Posterior cingulate gyrus (tissue), 11 donors: ENCODE measurements around the gene EPB41.

Experiments
- DNase-seq, 10 donors: peaks; one replicate each; pipeline versions ENCODE4 v3.0.0 to v3.0.0-alpha.2; 2020 to 2021; ENCODE audit warnings: mixed read lengths in 3 of 10
- intact Hi-C: fragments of 100-400 bp; cut with DNase I; formaldehyde crosslinking; loops from one replicate; pipeline ENCODE4 v1.15.1; 2023

The EPB41 gene

DNA sequence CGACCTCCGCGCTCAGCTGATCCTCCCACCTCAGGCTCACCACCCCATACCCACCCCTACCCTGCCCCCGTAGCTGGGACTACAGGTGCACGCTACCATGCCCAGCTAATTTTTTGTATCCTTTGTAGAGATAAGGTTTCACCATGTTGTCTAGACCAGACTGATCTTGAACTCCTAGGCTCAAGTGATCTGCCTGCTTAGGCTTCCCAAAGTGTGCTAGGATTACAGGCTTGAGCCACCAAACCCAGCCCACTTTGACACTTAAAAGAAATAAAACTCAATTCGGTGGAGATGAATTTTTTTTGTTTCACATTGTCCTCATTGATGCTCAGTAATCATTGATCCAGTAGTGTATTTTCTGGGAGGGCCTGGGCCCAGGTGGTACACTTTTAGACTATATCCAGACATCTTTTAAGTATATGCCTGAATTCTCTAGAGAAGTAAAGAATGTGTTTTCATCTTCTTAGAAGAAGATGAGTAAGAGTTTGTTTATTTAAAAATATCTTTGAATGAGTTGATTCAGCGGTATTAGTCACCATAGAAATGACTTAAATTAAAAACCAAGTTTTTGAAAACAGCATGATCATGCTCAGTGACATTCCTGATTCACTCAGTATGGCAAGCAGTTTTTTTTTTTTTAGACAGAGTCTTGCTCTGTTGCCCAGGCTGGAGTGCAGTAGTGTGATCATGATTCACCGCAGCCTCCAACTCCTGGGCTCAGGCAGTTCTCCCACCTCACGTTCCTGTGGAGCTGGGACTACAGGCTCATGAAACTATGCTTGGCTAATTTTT is 57.8 kb downstream of the EPB41 start:
- DNase-seq, result peak in 3 of 10 donors; percentile 35 to 87 (median 69)

DNA sequence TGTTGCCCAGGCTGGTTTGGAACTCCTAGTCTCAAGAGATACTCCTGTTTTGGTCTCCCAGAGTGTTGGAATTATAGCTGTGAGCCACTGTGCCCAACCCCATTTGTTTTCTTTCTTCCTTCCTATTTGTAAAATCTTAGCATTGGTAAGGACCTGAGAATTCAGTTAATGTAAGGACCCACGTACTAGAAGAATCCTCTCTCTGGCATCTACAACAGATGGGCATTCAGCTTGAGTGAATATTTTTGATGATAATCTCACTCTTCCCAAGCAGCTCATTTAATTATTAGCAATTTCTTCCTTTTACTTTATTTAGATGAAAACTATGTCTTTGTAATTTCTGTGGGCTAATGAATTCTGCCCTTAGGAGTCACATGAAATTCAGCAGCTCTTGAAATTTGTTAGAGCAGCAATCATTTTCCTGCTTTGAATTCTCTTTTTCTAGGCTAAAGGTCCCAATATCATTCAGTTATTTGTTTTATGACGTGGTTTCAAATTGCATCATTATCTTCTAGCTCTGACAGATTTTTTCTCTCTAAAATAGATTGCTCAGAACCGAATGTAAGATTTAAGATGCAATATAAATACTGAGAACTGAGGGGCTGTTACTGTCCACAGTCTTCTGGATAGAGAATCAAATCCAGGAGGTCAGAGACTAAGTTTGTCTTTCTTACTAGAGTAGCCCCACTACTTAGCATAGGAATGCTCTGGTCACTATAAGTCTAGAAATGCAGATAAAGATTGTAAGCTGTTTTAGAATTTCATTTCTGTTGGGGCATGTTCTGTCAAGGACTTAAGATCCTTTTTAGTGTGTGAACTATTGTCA is 59.4 kb downstream of the EPB41 start:
- intact Hi-C loops, result no loop called here

More for the DNA sequence above, 57.8 kb downstream of the EPB41 start:
- intact Hi-C loops, result no loop called here

DNA sequence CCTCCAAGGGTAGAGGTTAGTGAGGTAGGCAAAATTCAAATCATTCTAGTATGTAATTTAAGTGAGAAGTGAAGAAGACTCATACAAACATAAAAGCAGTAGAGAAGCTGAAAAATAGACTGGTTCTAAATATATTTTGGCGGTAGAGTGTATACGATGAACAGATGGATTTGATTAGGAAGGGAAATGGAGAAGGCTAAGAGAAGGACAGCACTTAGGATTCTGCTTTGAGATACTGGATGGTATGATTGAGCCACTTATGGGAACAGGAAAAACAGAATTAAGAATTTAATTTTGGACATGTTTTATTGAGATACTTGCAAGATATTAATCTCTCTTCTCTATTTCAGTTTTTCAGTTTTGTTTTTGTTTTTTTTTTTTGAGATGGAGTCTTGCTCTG is 60.1 kb downstream of the EPB41 start:
- no peak for DNase-seq
- intact Hi-C loops, result no loop called here

More for the DNA sequence above, 59.4 kb downstream of the EPB41 start:
- no peak for DNase-seq

DNA sequence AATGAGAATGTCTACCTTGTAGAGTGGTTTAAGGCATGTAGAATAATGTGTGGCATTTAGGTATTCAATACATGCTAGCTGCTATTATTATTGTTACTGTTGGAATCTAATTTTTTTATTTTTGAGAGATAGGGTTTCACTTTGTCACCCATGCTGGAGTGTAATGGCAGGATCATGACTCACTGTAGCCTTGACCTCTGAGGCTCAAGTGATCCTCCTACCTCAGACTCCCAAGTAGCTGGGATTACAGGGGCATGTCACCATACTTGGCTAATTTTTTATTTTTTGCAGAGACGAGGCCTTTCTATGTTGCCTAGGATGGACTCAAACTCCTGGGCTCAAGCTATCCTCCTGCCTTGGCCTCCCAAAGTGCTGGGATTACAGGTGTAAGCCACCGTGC is 61.9 kb downstream of the EPB41 start:
- intact Hi-C loops, result no loop called here

DNA sequence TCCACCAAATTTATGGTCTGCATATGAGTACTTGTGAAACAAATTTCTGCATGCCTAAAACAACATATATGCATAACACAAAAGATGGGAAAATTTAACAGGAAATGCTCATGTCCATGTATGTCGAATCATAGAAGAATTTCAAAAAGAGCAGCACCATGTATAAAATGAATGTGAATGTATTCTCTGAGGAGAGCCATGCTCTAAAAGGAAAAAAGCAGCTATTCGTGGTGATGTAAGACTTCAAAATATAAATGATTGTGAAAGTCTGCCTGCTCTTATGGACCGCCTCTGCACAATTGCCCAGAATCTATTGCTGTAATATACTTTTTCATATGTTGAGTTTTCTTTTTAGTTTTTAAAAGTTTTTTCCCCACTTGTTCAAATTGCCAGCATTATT is 66.8 kb downstream of the EPB41 start:
- no peak for DNase-seq
- intact Hi-C loops, result no loop called here

More for the DNA sequence above, 61.9 kb downstream of the EPB41 start:
- no peak for DNase-seq

DNA sequence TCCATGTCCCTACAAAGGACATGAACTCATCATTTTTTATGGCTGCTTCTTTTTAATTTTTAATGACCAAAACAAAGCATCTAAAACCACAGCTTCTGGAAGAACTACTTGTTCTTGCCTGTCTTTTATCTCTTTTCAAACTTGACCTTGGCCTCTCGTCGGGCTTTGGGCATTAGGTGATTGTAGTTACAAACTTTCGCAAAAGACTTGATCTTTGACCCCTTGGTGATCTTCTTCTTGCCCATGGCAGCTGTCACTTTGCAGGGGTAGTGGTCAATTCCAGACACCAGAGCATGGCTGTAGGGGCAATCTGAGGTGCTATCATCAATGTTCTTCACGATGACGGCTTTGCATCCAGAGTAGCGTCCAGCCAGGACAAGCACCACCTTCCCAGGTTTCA is 67.8 kb downstream of the EPB41 start:
- intact Hi-C loops, result no loop called here

DNA sequence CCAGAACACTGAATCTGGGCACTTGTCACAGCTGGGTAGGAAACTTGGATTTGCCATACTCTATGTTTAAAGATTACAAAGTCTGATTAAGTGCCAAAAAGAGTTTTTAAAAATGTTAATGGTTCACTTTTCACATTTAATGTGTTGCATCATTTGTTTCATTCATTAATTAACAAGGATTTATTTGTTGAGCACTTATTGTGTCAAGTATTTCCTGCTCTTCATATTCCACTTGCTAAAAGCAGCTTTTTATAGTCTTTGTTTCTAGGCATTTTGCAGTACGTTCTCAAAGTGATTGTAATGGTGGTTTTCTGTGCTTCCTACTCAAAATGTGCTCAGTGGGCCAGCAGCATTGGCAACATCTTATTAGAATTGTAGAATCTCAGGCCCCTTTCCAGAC is 68.7 kb downstream of the EPB41 start:
- intact Hi-C loops, result no loop called here
- no peak for DNase-seq

More for the DNA sequence above, 67.8 kb downstream of the EPB41 start:
- DNase-seq, result no peak

DNA sequence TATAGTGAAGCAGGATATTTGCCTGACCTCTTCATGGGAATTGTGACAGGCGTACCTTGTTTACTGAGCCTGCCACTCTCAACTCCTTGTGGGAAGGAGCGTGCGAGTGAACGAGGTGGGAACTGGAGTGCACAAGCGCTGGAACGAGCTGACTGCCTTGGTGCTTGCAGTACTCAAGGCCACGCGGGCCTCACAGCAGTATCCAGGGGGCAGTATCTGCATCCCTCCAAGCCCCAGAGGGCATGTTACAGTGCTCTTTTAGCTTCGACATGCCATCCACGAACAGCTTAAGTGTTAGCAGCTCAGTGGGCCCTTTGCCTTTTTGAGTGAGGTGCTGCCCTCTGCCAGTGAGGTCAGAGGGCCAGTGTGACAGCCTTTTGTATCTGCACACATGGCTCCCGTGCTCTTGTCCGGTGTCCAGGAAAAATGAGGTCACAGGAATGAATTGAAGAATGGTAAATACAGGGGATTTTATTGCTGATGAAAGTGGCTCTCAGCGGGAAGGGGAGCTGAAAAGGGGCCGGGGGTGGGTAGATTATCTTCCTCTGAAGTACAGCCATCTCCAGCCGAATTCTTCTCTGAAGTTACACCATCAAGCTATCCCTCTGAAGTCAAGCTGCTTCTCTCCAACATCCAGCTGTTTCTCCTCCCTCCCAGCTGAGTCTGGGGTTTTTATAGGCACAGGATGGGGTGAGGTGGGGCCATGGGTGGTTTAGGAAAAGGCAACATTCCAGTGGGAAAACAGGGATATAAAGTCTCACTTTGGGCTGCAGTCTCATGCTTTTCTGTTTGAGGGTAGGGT is 69.3 kb downstream of the EPB41 start:
- intact Hi-C loops, result no loop called here
- DNase-seq, result no peak

DNA sequence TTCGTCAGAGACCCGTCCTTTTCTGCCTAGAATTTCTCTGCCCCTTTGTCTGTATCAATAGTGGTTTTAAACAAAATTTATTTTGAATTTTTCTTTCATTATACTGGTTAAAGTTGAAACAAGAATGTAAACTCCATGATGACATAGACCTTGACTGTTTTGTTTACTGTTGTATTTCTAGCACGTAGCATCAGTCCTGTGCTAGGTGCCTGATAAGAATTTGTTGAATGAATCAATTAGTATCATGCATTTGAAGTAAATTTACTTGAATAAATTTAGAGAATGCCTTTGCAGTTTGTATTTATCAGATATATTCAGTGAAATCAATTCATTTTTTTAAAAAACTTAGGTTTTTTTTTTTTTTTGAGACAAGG is 69.9 kb downstream of the EPB41 start:
- DNase-seq, result no peak
- intact Hi-C loops, result no loop called here

DNA sequence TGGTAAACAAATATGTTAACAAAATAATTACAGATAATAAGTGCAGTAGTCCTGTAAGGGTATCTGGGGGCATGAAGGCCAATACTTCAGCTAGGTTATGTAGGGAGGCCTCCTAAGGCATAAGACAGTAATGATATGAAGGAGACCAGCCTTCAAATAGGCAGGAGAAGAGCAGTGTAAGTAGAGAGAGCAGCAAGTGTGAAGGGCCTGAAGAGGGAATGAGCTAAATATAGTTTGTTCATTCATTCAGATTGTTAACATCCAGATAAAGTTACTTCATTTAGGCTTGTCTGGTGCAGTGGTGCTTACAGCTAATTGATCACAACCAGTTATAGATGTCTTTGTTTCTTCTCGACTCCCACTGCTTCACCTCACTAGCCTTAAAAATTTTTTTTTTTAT is 71.1 kb downstream of the EPB41 start:
- no peak for DNase-seq

DNA sequence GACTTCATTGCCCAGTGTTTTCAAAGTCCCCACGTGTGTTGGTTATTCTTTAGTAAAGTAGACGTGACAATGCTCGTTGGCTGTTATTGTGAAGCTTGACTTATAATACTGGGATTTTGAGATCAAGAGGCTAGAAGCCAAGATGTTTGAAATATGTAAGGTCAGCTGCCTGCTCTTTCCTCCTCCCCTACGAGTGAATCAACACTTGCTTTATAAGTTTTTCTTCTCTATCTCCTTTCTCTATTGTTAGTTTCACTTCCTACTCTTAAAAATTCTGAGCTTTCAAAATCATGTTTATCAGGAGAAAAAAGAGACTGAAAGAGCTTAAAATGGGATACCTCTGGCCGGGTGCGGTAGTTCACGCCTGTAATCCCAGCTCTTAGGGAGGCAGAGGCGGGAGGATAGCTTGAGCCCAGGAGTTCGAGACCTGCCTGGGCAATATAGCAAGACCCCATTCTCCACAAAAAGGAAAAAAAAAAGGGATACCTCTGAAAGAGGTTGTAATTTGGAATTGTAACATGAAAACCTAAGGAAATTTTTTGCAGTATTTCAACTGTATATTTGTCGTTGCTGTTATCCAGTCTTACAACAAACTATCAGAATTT is 72.0 kb downstream of the EPB41 start:
- intact Hi-C loops, result no loop called here
- DNase-seq, result no peak

More for the DNA sequence above, 71.1 kb downstream of the EPB41 start:
- intact Hi-C loops, result no loop called here

DNA sequence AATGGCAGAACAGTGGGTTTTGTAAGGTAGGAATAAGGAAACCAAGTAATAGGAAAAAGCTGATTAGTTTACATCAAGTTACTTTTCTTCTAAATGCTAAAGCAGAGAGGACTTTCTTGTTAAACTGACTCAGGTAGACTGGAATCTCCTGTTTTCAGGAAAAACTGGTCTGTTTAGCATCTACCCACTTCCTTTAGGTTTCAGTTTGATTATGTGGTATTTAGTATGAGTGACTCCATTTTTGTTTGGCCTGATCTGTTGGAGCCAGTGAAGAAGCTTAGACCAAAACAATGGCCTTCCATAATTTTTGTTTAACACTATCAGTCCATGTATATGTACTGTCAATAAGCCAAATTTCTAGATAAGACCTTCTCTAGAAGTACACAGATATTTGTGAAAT is 88.4 kb downstream of the EPB41 start:
- intact Hi-C loops, result no loop called here
- DNase-seq, result no peak

DNA sequence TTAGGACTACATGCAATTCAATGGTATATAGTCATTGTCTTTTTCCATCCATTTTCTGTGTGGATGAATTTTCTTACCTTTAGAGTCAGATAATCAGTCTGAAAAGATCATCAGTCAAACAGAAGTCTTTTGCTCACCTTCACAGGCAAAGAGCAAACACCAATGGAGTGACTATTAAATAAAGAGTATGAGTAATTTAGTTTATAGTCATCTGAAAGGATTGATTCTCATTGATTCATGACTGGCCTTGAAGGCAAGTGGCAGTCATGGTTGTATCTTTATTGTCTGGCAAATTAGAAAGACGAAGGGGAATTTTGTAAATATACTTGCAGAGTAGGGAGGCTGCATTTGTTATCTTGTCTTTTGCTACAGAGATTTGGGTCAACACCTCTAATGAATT is 89.9 kb downstream of the EPB41 start:
- intact Hi-C loops, result no loop called here
- DNase-seq, result no peak

DNA sequence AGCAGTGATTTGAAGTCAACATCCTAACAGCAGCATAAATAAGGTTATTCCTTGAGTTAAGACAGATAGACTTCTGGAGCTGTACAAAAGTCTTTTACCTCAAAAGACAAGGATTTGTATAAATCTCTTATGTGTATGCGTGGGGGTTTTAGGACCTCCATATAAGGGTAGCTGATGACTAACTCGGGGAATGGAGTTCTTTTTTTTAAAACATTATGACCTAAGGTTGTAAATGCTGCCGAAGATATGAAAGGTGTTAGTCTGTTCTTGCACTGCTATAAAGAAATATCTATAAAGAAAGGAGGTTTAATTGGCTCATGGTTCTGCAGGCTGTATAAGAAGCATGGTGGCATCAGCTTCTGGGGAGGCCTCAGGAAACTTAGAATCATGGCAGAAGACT is 90.4 kb downstream of the EPB41 start:
- DNase-seq, result no peak
- intact Hi-C loops, result no loop called here

DNA sequence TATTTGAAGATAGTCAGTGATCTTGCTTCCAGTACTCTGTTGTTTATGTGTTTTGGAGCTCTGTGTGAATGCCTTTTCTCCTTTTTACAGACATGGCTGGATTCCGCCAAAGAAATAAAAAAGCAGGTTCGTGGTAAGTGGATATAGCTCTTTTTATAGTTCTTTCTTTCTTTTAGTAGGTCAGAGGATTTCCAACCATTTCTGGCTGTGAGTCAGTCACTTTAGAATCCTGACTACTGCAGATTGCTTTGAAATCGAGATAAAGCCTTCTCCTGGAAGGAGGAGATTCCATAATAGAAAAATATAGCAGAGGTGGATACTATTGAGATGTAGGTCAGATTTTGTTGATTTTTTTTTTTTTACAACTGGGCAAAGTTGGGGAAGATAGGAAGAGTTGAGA is 97.4 kb downstream of the EPB41 start:
- DNase-seq, result no peak
- intact Hi-C loops, result no loop called here

DNA sequence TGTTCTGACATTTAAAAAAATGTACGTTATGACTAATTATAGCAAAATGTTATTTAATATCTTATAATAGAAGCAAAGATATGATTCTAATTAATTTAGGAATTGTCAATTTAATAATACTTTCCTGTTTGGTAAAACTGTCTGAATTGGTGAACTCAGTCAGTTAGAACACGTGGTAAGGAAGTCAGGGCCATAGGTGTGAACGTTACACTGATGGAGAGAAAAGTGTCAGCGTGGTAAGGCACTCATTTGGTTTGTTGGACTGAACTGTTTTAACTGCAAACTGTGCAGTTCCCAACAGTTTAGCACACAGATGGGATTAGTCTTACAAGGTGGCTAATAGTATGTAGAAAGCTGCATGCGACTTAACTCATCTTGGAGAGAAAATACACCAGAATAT is 102.9 kb downstream of the EPB41 start:
- DNase-seq, result no peak
- intact Hi-C loops, result no loop called here

DNA sequence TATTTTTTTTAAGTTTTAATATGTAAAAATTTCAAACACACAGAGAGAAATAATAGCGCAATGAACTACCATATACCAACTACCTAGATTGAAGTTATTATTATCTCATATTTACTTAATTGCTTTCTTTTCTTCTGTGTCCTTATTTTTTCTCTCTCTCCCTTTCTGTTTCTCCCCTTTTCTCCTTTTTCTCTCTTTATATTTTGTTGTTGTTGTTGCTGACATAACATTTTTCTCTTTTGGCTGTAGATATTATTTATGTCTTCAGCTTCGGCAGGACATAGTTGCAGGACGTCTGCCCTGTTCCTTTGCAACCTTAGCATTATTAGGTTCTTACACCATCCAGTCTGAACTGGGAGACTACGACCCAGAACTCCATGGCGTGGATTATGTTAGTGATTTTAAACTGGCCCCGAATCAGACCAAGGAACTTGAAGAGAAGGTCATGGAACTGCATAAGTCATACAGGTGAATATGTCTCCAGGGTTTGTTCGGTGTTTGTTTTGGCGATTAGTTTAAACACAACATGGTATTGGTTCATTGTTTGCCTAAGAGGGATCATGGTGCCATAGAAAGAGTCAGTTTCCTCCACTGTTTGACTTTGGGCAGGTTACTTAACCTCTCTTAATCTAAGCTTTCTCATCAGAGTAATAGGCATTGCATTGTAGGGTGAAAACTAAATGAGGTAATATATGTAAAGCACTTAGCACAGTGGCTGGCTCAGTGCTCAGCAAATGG is 103.8 kb downstream of the EPB41 start:
- intact Hi-C loops, result no loop called here

DNA sequence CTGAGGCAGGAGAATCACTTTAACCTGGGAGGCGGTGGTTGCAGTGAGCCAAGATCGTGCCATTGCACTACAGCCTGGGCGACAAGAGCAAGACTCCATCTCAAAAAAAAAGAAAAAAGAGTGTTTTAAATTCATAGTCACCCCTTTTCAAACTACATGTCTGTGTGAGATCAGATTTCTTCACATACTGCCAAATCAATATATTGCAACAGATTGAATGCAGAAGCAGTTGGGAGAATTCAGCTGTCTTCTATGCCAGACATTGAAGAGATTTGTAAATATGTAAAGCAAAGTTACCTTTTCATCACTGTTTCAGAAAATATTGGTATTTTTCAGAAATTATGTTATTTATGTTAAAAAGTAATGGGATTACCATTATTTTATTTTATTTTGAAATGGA is 108.3 kb downstream of the EPB41 start:
- intact Hi-C loops, result no loop called here
- DNase-seq, result no peak

More for the DNA sequence above, 103.8 kb downstream of the EPB41 start:
- no peak for DNase-seq

DNA sequence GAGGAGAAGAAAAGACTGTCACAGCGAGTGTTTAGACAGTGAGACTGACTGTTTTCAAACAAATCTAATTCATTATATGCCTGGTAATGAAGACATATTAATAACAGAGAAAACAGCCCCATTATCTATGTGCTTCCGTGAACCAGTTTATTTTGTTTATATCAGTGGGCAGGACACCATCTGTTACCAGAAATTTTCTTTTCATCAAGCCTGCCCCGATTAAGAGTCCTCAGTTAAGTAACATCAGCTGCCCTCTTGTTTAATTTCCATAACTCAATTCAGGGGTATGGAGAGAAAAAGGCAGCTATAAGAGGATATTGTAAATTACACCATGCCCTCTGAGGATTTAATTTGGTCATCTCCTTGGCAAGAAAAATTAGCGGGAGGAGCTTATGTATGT is 115.3 kb downstream of the EPB41 start:
- intact Hi-C loops, result loop anchor here (5.0 to 10.0 kb wide), 2 partner anchors 242 to 1675 kb away; no protein-coding TSS in a partner anchor

DNA sequence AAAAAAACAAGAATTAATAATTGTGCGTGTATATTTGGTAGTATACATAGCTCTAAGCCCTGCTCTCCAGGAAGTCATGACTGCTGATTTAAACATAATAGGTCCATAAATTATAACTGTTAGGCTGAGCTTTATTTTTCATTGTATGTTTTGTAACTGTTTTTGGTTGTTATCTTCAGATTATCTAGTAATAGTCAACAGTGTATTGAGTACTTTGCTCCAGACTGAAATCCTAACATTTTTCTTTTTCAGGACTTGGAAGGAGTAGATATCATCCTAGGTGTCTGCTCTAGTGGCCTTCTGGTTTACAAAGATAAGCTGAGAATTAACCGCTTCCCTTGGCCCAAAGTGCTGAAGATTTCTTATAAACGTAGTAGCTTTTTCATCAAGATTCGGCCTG is 118.5 kb downstream of the EPB41 start:
- intact Hi-C loops, result loop anchor here (5.0 to 10.0 kb wide), 2 partner anchors 246 to 1672 kb away; no protein-coding TSS in a partner anchor
- no peak for DNase-seq

More for the DNA sequence above, 115.3 kb downstream of the EPB41 start:
- DNase-seq, result no peak
